Stimulated activated CD8-positive, alpha-beta memory T cell treated with anti-CD3 and anti-CD28 coated beads, Interleukin-7, amount 100 ng/mL, for 4 hours (primary cell): ENCODE measurements around the gene AKR1C3.
"Not testable (repeated sequence)": the region's sequence is repeated elsewhere in the genome, so short reads cannot be mapped to it uniquely, and the experiment has no call there.

Source experiments
- DNase-seq, 2 donors: peaks; one replicate each; pipeline ENCODE4 v3.0.0-alpha.2; 2020; ENCODE audit warnings: low read depth in 2 of 2

The AKR1C3 gene

DNA sequence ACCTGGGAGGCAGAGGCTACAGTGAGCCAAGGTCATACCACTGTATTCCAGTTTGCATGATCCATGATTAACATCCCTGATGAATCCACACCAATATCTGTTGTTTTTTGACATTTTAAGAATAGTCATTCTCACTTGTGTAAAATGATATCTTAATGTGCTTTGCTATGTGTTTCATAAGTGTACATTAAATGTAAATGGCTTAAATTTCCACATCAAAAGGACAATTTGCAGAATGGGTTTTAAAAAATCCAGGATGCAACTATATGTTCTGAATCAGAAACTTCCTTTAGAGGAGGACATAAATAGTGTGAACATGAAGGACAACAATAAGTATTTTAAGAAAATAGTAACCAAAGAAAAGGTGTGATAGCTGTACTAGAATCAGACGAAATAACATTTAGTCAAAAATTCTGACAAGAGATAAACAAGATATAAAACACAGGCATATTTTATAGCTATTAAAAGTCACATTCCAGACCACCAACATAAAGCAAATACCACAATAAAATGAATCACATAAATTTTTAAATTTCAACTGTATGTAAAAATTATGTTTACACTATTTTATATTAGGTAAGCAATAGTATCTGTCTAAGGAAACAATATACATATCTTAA is 42.4 kb downstream of the AKR1C3 start:
- no peak for DNase-seq

DNA sequence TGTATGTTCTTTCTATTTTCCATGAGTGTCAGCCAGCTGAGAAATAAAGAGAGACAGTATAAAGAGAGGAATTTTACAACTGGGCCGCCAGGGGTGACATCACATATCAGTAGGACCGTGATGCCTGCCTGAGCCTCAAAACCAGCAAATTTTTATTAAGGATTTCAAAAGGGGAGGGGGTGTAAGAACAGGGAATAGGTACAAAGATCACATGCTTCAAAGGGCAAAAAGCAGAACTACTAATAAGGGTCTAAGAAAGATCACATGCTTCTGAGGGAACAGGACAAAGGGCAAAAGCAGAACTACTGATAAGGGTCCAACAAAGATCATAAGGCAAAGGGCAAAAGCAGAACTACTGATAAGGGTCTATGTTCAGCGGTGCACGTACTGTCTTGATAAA is 43.5 kb downstream of the AKR1C3 start:
- not testable (repeated sequence) for DNase-seq

GRCh38 chr10:5142199-5142598 is 48.0 kb downstream of the AKR1C3 start:
- DNase-seq = no peak

- no peak for DNase-seq
Observed at GRCh38 chr10:5143137-5143536, 48.9 kb downstream of the AKR1C3 start.

- no peak for DNase-seq
Observed at GRCh38 chr10:5146920-5147254, 52.7 kb downstream of the AKR1C3 start.

DNA sequence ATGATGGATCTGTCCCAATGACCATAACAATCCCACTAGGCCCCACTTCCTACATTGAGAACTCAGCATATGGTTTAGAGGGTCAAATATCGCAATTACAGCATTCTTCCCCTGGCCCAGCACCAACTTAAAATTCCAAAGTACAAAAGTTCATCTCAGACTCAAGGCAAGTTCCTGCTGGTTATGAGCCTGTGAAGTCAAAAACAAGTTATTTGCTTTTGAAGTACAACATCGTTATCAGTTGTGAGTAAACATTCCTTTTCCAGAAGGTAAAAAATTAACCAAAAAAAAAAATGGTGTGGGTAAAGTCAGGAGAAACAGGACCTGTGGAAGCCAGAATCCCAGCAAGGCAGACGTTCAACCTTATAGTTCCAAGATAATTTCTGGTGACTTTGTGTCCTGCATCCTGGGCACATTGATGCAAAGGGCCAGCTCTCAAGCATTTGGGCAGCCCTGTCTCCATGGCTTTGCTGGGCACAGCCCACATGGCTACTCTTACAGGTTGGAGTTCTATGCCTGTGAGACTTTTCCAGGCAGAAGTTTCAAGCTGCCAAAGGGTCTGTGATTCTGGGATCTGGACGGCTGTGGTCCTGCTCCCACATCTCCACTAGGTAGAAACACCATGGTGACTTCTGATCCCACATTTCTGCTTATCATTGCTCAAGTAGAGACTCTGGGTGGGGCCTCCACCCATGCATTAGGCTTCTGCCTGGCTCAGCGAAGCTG is 53.2 kb downstream of the AKR1C3 start:
- DNase-seq = no peak

- no peak for DNase-seq
Observed at GRCh38 chr10:5147981-5148677, 53.9 kb downstream of the AKR1C3 start.

DNA sequence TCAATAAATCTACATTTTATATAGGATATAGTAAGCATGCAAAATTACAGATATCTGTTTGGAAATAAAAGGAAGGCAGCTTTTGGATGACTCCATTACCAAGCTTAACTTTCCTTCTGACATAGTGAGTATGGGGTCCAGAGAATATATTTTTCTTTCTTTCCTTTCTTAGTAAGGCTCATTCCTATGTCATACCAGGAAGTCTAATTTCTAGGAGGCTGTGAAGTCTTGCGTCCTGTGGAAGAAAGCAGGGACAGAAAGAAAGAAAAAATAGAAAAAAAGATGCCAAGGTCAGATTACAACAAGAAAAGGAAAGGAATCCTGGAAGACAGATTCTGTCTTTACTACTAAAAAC is 54.4 kb downstream of the AKR1C3 start:
- DNase-seq = no peak

DNA sequence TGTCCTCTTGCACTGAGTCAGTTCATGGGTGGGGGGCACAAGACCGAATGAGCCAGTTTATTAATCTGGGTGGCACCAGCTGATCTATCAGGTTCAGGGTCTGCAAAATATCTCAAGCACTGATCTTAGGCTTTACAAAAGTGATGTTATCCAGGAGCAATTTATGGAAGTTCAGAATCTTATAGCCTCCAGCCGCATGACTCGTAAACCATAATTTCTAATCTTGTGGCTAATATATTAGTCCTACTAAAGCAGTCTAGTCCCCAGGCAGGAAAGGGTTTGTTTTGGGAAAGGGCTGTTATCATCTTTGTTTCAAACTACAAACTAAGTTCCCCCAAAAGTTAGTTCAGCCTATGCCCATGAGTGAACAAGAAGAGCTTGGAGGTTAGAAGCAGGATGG is 56.9 kb downstream of the AKR1C3 start:
- DNase-seq = no peak

DNA sequence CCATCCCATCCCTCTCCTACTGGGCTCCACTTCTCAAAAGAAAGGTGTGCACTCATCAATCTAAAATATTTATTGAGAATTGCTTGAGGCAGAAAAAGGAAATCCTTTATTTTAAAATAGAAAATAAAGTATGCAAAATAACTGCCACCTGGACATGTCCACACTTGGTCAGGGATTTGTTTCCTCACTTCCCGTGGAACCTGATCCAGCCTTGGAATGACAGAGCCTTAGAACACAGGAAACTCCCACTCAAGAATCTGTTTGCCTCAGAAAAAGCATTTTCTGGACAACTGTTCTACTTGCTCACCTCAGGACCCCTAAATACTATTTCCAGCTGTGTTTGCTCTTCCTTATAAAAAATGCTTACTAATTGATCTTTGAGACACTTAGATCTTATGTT is 61.7 kb downstream of the AKR1C3 start:
- DNase-seq = no peak
